ENCODE results near the gene PRKD1.

PRKD1 gene

DNA sequence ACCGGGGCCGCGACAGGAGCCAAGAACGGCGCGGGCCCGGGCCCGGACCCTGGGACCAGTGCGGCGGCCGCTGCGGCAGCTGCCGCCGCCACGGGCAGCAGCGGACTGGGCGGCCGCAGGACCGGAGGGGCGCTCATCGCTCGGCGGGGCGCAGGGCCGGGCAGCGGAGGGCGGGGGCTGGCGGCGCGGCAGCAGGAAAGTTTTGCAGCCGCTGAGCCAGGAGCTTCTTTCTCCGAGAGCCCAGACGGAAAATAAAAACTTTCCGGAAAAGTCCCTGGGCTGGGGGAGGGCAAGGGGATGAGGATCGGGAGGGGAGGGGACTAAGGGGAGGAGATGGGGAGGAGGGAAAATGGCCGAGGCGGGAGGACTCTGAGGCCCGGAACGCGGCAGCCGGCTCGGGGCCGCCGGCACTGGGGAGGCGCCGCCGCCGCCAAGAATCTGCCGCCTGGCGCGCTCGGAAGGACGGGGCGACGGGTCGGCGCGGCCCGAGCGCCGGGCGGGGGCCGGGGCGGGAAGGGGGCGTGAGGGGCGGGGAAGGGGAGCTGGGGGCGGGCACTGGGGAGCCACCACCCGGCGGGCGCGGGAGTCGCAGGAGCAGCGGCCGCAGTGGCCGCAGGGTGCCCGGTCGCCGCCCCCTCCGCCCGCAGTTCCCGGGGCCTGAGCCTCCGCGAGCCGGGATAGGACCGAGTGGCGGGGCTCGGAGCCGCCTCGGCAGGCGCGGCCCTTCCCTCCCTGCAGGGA, at the start of gene PRKD1:
Gene PRKD1 (minus strand): TSS at position 472 of the 741 bp plus-strand sequence.
- H3K4me3 ChIP-seq (ENCODE audit: low read depth, low read length), result peak within 1 kb of the TSS; percentile 70
- TF ChIP-seq, protein P1, sequence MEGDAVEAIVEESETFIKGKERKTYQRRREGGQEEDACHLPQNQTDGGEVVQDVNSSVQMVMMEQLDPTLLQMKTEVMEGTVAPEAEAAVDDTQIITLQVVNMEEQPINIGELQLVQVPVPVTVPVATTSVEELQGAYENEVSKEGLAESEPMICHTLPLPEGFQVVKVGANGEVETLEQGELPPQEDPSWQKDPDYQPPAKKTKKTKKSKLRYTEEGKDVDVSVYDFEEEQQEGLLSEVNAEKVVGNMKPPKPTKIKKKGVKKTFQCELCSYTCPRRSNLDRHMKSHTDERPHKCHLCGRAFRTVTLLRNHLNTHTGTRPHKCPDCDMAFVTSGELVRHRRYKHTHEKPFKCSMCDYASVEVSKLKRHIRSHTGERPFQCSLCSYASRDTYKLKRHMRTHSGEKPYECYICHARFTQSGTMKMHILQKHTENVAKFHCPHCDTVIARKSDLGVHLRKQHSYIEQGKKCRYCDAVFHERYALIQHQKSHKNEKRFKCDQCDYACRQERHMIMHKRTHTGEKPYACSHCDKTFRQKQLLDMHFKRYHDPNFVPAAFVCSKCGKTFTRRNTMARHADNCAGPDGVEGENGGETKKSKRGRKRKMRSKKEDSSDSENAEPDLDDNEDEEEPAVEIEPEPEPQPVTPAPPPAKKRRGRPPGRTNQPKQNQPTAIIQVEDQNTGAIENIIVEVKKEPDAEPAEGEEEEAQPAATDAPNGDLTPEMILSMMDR (IDR thresholded peaks at IDR 0.05; ENCODE audit: low read depth, low read length, missing control alignments), result no peak
- peak; percentile 7 for DNase-seq
- no peaks in the 10 kb centered on the region for H3K36me3 ChIP-seq (replicated peaks)
- H3K27me3 ChIP-seq (replicated peaks), result no peaks in the 10 kb centered on the region
- no peak within 1 kb of the TSS for H3K27ac ChIP-seq
- in situ Hi-C loops (cut with HindIII; ENCODE audit: low pct_ligation_motif_present, low sequenced_read_pairs), result no loop called here

GRCh38 chr14:29971101-29971500, 43.5 kb upstream of the PRKD1 start:
- no peak overlapping the region for H3K4me3 ChIP-seq (ENCODE audit: low read depth, low read length)
- TF ChIP-seq, protein P1 (IDR thresholded peaks at IDR 0.05; ENCODE audit: low read depth, low read length, missing control alignments), result no peak
- no peaks in the 10 kb centered on the region for H3K27me3 ChIP-seq (replicated peaks)
- no peak overlapping the region for H3K27ac ChIP-seq
- no peak for DNase-seq
- no peaks in the 10 kb centered on the region for H3K36me3 ChIP-seq (replicated peaks)
- in situ Hi-C loops (cut with HindIII; ENCODE audit: low pct_ligation_motif_present, low sequenced_read_pairs), result no loop called here

DNA sequence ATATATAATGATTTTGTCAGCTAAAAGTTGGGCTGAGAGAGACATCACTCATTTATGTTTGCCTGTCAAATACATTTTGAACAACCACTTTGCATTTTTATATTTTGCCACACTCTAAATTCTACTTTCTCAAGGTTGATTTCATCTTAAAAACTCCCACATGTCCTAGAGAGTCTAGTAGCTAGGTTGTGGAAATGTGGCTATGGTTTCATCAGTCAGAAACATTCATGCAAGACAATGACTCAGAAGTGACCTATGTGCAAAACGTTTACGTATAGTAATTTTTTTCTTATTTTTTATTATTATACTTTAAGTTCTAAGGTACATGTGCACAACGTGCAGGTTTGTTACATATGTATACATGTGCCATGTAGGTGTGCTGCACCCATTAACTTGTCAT, 27.4 kb upstream of the PRKD1 start:
- no peaks in the 10 kb centered on the region for H3K27me3 ChIP-seq (replicated peaks)
- no peak for DNase-seq
- TF ChIP-seq, protein P1 (IDR thresholded peaks at IDR 0.05; ENCODE audit: low read depth, low read length, missing control alignments), result no peak
- no peaks in the 10 kb centered on the region for H3K36me3 ChIP-seq (replicated peaks)
- in situ Hi-C loops (cut with HindIII; ENCODE audit: low pct_ligation_motif_present, low sequenced_read_pairs), result no loop called here
- H3K4me3 ChIP-seq (ENCODE audit: low read depth, low read length), result no peak overlapping the region
- H3K27ac ChIP-seq, result no peak overlapping the region

DNA sequence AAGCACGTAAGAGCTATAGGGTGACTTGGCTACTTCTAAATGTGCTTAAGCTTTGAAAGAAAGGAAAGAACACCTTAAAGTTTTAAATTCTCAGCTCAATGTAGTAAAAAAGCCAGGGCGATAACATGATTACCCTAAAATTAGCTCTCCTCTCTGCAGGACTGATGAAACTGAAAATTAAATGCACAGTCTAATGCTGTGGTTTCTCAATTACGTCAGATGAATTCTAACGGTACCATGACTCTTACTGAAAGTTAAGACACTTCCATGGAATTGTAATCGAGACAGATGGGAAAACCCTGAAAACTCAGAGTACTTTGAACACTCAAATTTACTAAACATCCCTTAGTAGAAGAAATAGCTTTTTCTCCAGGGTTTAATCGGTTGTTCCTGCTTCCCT, 25.9 kb upstream of the PRKD1 start:
- DNase-seq, result no peak
- in situ Hi-C loops (cut with HindIII; ENCODE audit: low pct_ligation_motif_present, low sequenced_read_pairs), result no loop called here
- H3K27me3 ChIP-seq (replicated peaks), result no peaks in the 10 kb centered on the region
- H3K4me3 ChIP-seq (ENCODE audit: low read depth, low read length), result no peak overlapping the region
- no peaks in the 10 kb centered on the region for H3K36me3 ChIP-seq (replicated peaks)
- TF ChIP-seq, protein P1 (IDR thresholded peaks at IDR 0.05; ENCODE audit: low read depth, low read length, missing control alignments), result no peak
- no peak overlapping the region for H3K27ac ChIP-seq

DNA sequence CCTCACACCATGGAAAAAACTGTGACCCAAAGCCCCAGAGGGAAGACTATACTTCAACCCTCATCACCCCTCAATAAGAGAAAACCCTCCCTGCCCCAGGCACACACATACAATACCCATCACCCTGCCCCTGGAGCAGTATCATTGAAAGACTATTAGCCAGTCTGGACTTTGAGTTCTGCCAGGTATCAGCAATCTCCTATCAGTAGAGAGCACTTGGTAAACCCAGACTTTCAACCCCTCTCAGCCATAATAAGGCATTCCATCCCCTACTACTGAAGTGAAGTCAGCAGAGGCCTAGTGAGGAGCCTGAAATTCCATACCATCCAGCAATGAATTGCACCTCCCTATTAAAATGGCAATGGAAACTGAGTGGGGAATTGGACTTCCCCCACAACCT, 16.4 kb upstream of the PRKD1 start:
- no peaks in the 10 kb centered on the region for H3K27me3 ChIP-seq (replicated peaks)
- DNase-seq, result no peak
- no peak overlapping the region for H3K4me3 ChIP-seq (ENCODE audit: low read depth, low read length)
- H3K36me3 ChIP-seq (replicated peaks), result no peaks in the 10 kb centered on the region
- TF ChIP-seq, protein P1 (IDR thresholded peaks at IDR 0.05; ENCODE audit: low read depth, low read length, missing control alignments), result no peak
- H3K27ac ChIP-seq, result no peak overlapping the region
- in situ Hi-C loops (cut with HindIII; ENCODE audit: low pct_ligation_motif_present, low sequenced_read_pairs), result no loop called here

DNA sequence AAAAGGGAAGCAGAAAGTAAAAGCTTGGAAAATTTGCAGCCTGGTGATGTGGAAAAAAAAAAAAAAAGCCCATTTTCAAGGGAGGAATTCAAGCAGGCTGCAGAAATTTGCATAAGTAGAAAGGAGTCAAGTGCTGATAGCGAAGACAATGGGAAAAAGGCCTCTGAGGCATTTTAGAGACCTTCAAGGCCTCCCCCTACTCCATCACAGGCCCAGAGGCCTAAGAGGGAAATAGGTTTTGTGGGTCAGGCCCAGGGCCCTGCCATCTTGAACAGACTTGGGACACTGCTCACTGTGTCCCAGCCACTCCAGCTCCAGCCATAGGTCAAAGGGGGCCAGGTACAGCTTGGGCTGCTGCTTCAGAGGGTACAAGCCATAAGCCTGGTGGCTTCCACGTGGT, 13.8 kb upstream of the PRKD1 start:
- in situ Hi-C loops (cut with HindIII; ENCODE audit: low pct_ligation_motif_present, low sequenced_read_pairs), result no loop called here
- no peak for DNase-seq
- H3K27me3 ChIP-seq (replicated peaks), result no peaks in the 10 kb centered on the region
- TF ChIP-seq, protein P1 (IDR thresholded peaks at IDR 0.05; ENCODE audit: low read depth, low read length, missing control alignments), result no peak
- H3K4me3 ChIP-seq (ENCODE audit: low read depth, low read length), result no peak overlapping the region
- H3K36me3 ChIP-seq (replicated peaks), result no peaks in the 10 kb centered on the region
- H3K27ac ChIP-seq, result no peak overlapping the region
